ENCODE results near the gene GALNT3.

Gene GALNT3

GRCh38 chr2:165793779-165794535 lies at the start of gene GALNT3:
TSS of gene GALNT3 (minus strand) at chr2:165794247. CDS start at chr2:165770700, 23,547 bp downstream.
- DNase-seq (ENCODE audit: low read depth in 1 of 2, low spot score in 1 of 2): peak; percentile 2 to 10

GRCh38 chr2:165843351-165843750 lies 49.3 kb upstream of the GALNT3 start:
- DNase-seq (ENCODE audit: low read depth in 1 of 2, low spot score in 1 of 2): no peak

GRCh38 chr2:165840333-165840958 lies 46.4 kb upstream of the GALNT3 start:
- no peak for DNase-seq (ENCODE audit: low read depth in 1 of 2, low spot score in 1 of 2)

- DNase-seq (ENCODE audit: low read depth in 1 of 2, low spot score in 1 of 2): no peak
Observed at GRCh38 chr2:165839610-165840009, 45.6 kb upstream of the GALNT3 start.

- DNase-seq (ENCODE audit: low read depth in 1 of 2, low spot score in 1 of 2): no peak
Observed at GRCh38 chr2:165837122-165837521, 43.1 kb upstream of the GALNT3 start.

GRCh38 chr2:165835363-165835762 lies 41.3 kb upstream of the GALNT3 start:
- no peak for DNase-seq (ENCODE audit: low read depth in 1 of 2, low spot score in 1 of 2)

GRCh38 chr2:165833156-165833555 lies 39.1 kb upstream of the GALNT3 start:
- DNase-seq (ENCODE audit: low read depth in 1 of 2, low spot score in 1 of 2): no peak

- DNase-seq (ENCODE audit: low read depth in 1 of 2, low spot score in 1 of 2): no peak
Observed at GRCh38 chr2:165827921-165828276, 33.9 kb upstream of the GALNT3 start.

- DNase-seq (ENCODE audit: low read depth in 1 of 2, low spot score in 1 of 2): no peak
Observed at GRCh38 chr2:165827016-165827920, 33.2 kb upstream of the GALNT3 start.

GRCh38 chr2:165825041-165825440 lies 31.0 kb upstream of the GALNT3 start:
- DNase-seq (ENCODE audit: low read depth in 1 of 2, low spot score in 1 of 2): no peak

- DNase-seq (ENCODE audit: low read depth in 1 of 2, low spot score in 1 of 2): no peak
Observed at GRCh38 chr2:165820296-165820695, 26.2 kb upstream of the GALNT3 start.

- DNase-seq (ENCODE audit: low read depth in 1 of 2, low spot score in 1 of 2): no peak
Observed at GRCh38 chr2:165818920-165819319, 24.9 kb upstream of the GALNT3 start.

GRCh38 chr2:165815299-165816141 lies 21.5 kb upstream of the GALNT3 start:
- DNase-seq (ENCODE audit: low read depth in 1 of 2, low spot score in 1 of 2): no peak

GRCh38 chr2:165814473-165814872 lies 20.4 kb upstream of the GALNT3 start:
- DNase-seq (ENCODE audit: low read depth in 1 of 2, low spot score in 1 of 2): no peak

GRCh38 chr2:165811592-165812370 lies 17.7 kb upstream of the GALNT3 start:
- no peak for DNase-seq (ENCODE audit: low read depth in 1 of 2, low spot score in 1 of 2)

- no peak for DNase-seq (ENCODE audit: low read depth in 1 of 2, low spot score in 1 of 2)
Observed at GRCh38 chr2:165810418-165810817, 16.4 kb upstream of the GALNT3 start.

GRCh38 chr2:165804719-165805118 lies 10.7 kb upstream of the GALNT3 start:
- no peak for DNase-seq (ENCODE audit: low read depth in 1 of 2, low spot score in 1 of 2)

- DNase-seq (ENCODE audit: low read depth in 1 of 2, low spot score in 1 of 2): no peak
Observed at GRCh38 chr2:165803123-165803760, 9.2 kb upstream of the GALNT3 start.

- DNase-seq (ENCODE audit: low read depth in 1 of 2, low spot score in 1 of 2): no peak
Observed at GRCh38 chr2:165801176-165801575, 7.1 kb upstream of the GALNT3 start.
